Panc1 (cell line): Measurements from ENCODE around the gene SMIM33.

ENCODE experiments used
- POLR2AphosphoS5 ChIP-seq: IDR thresholded peaks from 2 replicates; pipeline ENCODE4 v1.6.1; 2012; ENCODE audit warnings: mild to moderate bottlenecking, low read depth, low read length, moderate library complexity
- SIN3A ChIP-seq: IDR thresholded peaks from 2 replicates; pipeline ENCODE4 v1.6.1; 2012; ENCODE audit warnings: low read depth, mild to moderate bottlenecking, low read length, moderate library complexity, borderline replicate concordance; ENCODE audit not compliant: insufficient read depth
- TF ChIP-seq, protein P1 (sequence below): fragments of 450-650 bp; IDR thresholded peaks from 2 replicates; pipeline ENCODE4 v1.5.1; 2017; ENCODE audit warnings: mild to moderate bottlenecking
- TF ChIP-seq, protein P2 (sequence below), 2 experiments: IDR thresholded peaks; 2 replicates each; pipeline ENCODE4 v1.6.1; 2011 to 2012; ENCODE audit warnings: low read depth in 2 of 2, control low read depth in 1 of 2, low read length in 1 of 2, mild to moderate bottlenecking in 1 of 2, moderate library complexity in 1 of 2; ENCODE audit not compliant: insufficient read depth in 1 of 2

DNA sequence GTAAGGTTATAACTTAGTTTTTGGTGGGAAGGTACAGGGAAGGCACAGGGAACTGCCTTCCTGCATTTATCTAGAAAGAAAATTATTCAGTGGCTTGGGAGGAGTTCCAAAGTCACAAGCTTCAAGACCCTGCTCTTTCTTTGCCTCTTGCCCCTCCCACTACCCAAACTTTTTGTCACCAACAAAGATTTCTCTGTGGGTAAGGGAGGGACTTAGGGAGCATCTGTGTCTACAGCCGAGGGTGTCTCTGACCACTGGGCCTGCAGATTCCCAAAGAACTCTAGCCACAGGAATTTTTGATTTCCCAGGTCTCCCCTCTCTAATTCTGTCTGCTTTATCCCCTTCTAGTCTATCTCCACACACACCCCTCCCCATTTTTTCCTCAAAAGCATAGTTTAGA, 10.3 kb upstream of the SMIM33 start:
- TF ChIP-seq, protein P1, sequence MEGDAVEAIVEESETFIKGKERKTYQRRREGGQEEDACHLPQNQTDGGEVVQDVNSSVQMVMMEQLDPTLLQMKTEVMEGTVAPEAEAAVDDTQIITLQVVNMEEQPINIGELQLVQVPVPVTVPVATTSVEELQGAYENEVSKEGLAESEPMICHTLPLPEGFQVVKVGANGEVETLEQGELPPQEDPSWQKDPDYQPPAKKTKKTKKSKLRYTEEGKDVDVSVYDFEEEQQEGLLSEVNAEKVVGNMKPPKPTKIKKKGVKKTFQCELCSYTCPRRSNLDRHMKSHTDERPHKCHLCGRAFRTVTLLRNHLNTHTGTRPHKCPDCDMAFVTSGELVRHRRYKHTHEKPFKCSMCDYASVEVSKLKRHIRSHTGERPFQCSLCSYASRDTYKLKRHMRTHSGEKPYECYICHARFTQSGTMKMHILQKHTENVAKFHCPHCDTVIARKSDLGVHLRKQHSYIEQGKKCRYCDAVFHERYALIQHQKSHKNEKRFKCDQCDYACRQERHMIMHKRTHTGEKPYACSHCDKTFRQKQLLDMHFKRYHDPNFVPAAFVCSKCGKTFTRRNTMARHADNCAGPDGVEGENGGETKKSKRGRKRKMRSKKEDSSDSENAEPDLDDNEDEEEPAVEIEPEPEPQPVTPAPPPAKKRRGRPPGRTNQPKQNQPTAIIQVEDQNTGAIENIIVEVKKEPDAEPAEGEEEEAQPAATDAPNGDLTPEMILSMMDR, result no peak
- TF ChIP-seq, protein P2, sequence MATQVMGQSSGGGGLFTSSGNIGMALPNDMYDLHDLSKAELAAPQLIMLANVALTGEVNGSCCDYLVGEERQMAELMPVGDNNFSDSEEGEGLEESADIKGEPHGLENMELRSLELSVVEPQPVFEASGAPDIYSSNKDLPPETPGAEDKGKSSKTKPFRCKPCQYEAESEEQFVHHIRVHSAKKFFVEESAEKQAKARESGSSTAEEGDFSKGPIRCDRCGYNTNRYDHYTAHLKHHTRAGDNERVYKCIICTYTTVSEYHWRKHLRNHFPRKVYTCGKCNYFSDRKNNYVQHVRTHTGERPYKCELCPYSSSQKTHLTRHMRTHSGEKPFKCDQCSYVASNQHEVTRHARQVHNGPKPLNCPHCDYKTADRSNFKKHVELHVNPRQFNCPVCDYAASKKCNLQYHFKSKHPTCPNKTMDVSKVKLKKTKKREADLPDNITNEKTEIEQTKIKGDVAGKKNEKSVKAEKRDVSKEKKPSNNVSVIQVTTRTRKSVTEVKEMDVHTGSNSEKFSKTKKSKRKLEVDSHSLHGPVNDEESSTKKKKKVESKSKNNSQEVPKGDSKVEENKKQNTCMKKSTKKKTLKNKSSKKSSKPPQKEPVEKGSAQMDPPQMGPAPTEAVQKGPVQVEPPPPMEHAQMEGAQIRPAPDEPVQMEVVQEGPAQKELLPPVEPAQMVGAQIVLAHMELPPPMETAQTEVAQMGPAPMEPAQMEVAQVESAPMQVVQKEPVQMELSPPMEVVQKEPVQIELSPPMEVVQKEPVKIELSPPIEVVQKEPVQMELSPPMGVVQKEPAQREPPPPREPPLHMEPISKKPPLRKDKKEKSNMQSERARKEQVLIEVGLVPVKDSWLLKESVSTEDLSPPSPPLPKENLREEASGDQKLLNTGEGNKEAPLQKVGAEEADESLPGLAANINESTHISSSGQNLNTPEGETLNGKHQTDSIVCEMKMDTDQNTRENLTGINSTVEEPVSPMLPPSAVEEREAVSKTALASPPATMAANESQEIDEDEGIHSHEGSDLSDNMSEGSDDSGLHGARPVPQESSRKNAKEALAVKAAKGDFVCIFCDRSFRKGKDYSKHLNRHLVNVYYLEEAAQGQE (IDR thresholded peaks at IDR 0.05; ENCODE audit: insufficient read depth in 1 of 2, low read depth in 2 of 2, low read length in 1 of 2), result no peak
- no peak for TF ChIP-seq POLR2AphosphoS5
- no peak for TF ChIP-seq SIN3A
